Neuronal stem cell (in vitro differentiated cells): ENCODE results near the gene ANXA1.

ENCODE experiments used
- DNase-seq: peaks from one replicate; pipeline ENCODE4 v3.0.0-alpha.2; 2013; ENCODE audit warnings: low spot score
- H2AFZ ChIP-seq: one replicate; pipeline ENCODE4 v1.6.1; 2013; ENCODE audit warnings: mild to moderate bottlenecking, low read length, inconsistent platforms
- H2AK5ac ChIP-seq: 2 replicates; pipeline ENCODE4 v1.6.1; 2013; ENCODE audit warnings: low read depth, mild to moderate bottlenecking, inconsistent platforms, low read length, moderate library complexity, mixed read lengths
- H2BK120ac ChIP-seq: 2 replicates; pipeline ENCODE4 v1.6.1; 2013; ENCODE audit warnings: low read depth, mild to moderate bottlenecking, inconsistent platforms, low read length, moderate library complexity, mixed read lengths
- H2BK12ac ChIP-seq: one replicate; pipeline ENCODE4 v1.6.1; 2013; ENCODE audit warnings: low read length, inconsistent platforms
- H2BK15ac ChIP-seq: 2 replicates; pipeline ENCODE4 v1.6.1; 2013; ENCODE audit warnings: mild to moderate bottlenecking, low read length, inconsistent platforms, mixed read lengths
- H2BK5ac ChIP-seq: one replicate; pipeline ENCODE4 v1.6.1; 2013; ENCODE audit warnings: inconsistent platforms, mild to moderate bottlenecking, low read length, moderate library complexity
- H3K14ac ChIP-seq: one replicate; pipeline ENCODE4 v1.6.1; 2013; ENCODE audit warnings: low read length, inconsistent platforms
- H3K18ac ChIP-seq: 2 replicates; pipeline ENCODE4 v1.6.1; 2013; ENCODE audit warnings: low read length, inconsistent platforms
- H3K23ac ChIP-seq: 2 replicates; pipeline ENCODE4 v1.6.1; 2013; ENCODE audit warnings: low read depth, mild to moderate bottlenecking, mixed read lengths, low read length, inconsistent platforms; ENCODE audit not compliant: poor library complexity
- H3K27ac ChIP-seq: replicated peaks from 3 replicates; pipeline ENCODE4 v1.5.1; 2013; ENCODE audit warnings: low read length, inconsistent platforms
- H3K27me3 ChIP-seq, 3 experiments: 2 replicates each; pipeline ENCODE4 v1.6.1; 2013; ENCODE audit warnings: low read length in 3 of 3, mild to moderate bottlenecking in 2 of 3, inconsistent platforms in 1 of 3, low read depth in 1 of 3, mixed read lengths in 1 of 3, moderate library complexity in 1 of 3; ENCODE audit not compliant: control insufficient read depth in 3 of 3, insufficient read depth in 3 of 3
- H3K36me3 ChIP-seq, 2 donors: replicated peaks in 1 of 2; 2 replicates each; pipeline ENCODE4 v1.6.1; 2013; ENCODE audit warnings: low read length in 2 of 2; ENCODE audit not compliant: control insufficient read depth in 2 of 2, insufficient read depth in 2 of 2
- H3K4ac ChIP-seq: 2 replicates; pipeline ENCODE4 v1.6.1; 2013; ENCODE audit warnings: inconsistent platforms, mild to moderate bottlenecking, low read length, moderate library complexity
- H3K4me1 ChIP-seq, 2 donors: 1 replicate in 1 of 2; 2 replicates in 1 of 2; pipeline ENCODE4 v1.6.1; 2013; ENCODE audit warnings: low read length in 2 of 2, low read depth in 1 of 2; ENCODE audit not compliant: control insufficient read depth in 2 of 2, insufficient read depth in 1 of 2
- H3K4me2 ChIP-seq: one replicate; pipeline ENCODE4 v1.6.1; 2013; ENCODE audit warnings: mild to moderate bottlenecking, low read length, inconsistent platforms; ENCODE audit not compliant: insufficient read depth, poor library complexity, severe bottlenecking
- H3K4me3 ChIP-seq, 2 donors: 2 replicates each; pipeline ENCODE4 v1.5.1; 2013; ENCODE audit warnings: low read length in 2 of 2, mild to moderate bottlenecking in 2 of 2, inconsistent platforms in 1 of 2, moderate library complexity in 1 of 2
- H3K79me1 ChIP-seq: one replicate; pipeline ENCODE4 v1.6.1; 2013; ENCODE audit warnings: low read depth, mild to moderate bottlenecking, inconsistent platforms, low read length, moderate library complexity
- H3K9ac ChIP-seq: one replicate; pipeline ENCODE4 v1.6.1; 2013; ENCODE audit warnings: mild to moderate bottlenecking, low read depth, low read length, inconsistent platforms; ENCODE audit not compliant: poor library complexity
- H3K9me3 ChIP-seq, 2 donors: replicated peaks in 1 of 2; 2 replicates each; pipeline versions ENCODE3 to v1.6.1; 2013; ENCODE audit warnings: low read length in 2 of 2, mild to moderate bottlenecking in 2 of 2, inconsistent platforms in 1 of 2, low read depth in 1 of 2, mixed read lengths in 1 of 2, moderate library complexity in 1 of 2; ENCODE audit not compliant: control insufficient read depth in 2 of 2, insufficient read depth in 1 of 2
- H4K8ac ChIP-seq: one replicate; pipeline ENCODE4 v1.6.1; 2013; ENCODE audit warnings: low read depth, mild to moderate bottlenecking, inconsistent platforms, low read length, moderate library complexity
- H4K91ac ChIP-seq: one replicate; pipeline ENCODE4 v1.6.1; 2013; ENCODE audit warnings: low read length, low read depth, mild to moderate bottlenecking, inconsistent platforms; ENCODE audit not compliant: poor library complexity
- WGBS, 2 donors: extraction: QIAGEN DNeasy Blood & Tissue Kit; methylation state at CpG; one replicate each; pipeline ENCODE4 v1.1.7; 2013; ENCODE audit warnings: missing lambda C conversion rate in 2 of 2, mixed read lengths in 1 of 2; ENCODE audit not compliant: insufficient read length in 2 of 2, insufficient replicate concordance in 1 of 2; ENCODE audit errors: extremely low coverage in 2 of 2; 5-methylcytosine and 5-hydroxymethylcytosine counted together

The ANXA1 gene

GRCh38 chr9:73114058-73114457 is 37.6 kb upstream of the ANXA1 start:
- Histone ChIP-seq H3K4me3 (no peak overlapping the region), H3K9me3 (no peaks in the 10 kb centered on the region)

DNA sequence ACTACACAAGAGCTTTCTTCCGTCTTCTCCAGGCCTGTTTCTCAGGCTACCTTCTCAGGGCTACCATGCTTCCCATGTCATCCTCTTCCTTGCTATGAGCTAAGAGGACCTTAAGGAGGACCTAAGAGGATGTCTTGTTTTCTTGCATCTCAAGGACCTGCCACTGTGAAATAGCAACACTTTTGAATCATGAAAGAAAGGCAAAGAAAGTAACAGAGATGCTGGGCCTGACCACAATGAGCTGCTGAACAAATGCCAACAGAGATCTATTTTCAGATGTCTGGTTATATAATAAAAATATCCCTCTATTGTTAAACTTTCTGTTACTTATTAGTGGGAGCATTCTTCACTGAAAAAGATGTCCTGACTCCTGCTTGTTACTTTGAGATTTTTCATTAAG is 36.7 kb upstream of the ANXA1 start:
- Histone ChIP-seq H2BK5ac (no peak overlapping the region), H3K27me3 (no peaks in the 10 kb centered on the region), H3K23ac (no peak overlapping the region), H2AK5ac (no peak overlapping the region), H3K18ac (no peak overlapping the region), H3K14ac (no peak overlapping the region), H2BK12ac (no peak overlapping the region), H3K36me3 (no peaks in the 10 kb centered on the region), H4K91ac (no peak overlapping the region), H2BK15ac (no peak overlapping the region), H2AFZ (no peak overlapping the region), H3K4me1 (no peaks in the 10 kb centered on the region), H3K4me2 (no peak overlapping the region), H3K9ac (no peak overlapping the region), H4K8ac (no peak overlapping the region), H3K79me1 (no peaks in the 10 kb centered on the region), H3K9me3 (no peaks in the 10 kb centered on the region), H3K4me3 (no peak overlapping the region), H2BK120ac (no peak overlapping the region), H3K27ac (no peak overlapping the region), H3K4ac (no peak overlapping the region)
- DNase-seq = no peak
- WGBS, 2 donors = no CpG with 5 or more reads among the region's 1 CpG

More at GRCh38 chr9:73114058-73114457, 37.6 kb upstream of the ANXA1 start:
- no peak overlapping the region for H3K4me2 ChIP-seq
- H2AFZ ChIP-seq = no peak overlapping the region
- no peak overlapping the region for H2BK12ac ChIP-seq
- no peak overlapping the region for H3K18ac ChIP-seq
- H3K27ac ChIP-seq = no peak overlapping the region
- no peak overlapping the region for H3K4ac ChIP-seq
- no peak overlapping the region for H2AK5ac ChIP-seq
- H3K27me3 ChIP-seq = no peaks in the 10 kb centered on the region
- H2BK5ac ChIP-seq = no peak overlapping the region
- H3K79me1 ChIP-seq = no peaks in the 10 kb centered on the region
- no peak overlapping the region for H4K8ac ChIP-seq
- H2BK15ac ChIP-seq = no peak overlapping the region
- no peak overlapping the region for H3K23ac ChIP-seq
- H2BK120ac ChIP-seq = no peak overlapping the region
- no peak overlapping the region for H4K91ac ChIP-seq
- H3K9ac ChIP-seq = no peak overlapping the region
- no peak for DNase-seq
- no peaks in the 10 kb centered on the region for H3K36me3 ChIP-seq
- no peak overlapping the region for H3K14ac ChIP-seq
- H3K4me1 ChIP-seq = no peaks in the 10 kb centered on the region

DNA sequence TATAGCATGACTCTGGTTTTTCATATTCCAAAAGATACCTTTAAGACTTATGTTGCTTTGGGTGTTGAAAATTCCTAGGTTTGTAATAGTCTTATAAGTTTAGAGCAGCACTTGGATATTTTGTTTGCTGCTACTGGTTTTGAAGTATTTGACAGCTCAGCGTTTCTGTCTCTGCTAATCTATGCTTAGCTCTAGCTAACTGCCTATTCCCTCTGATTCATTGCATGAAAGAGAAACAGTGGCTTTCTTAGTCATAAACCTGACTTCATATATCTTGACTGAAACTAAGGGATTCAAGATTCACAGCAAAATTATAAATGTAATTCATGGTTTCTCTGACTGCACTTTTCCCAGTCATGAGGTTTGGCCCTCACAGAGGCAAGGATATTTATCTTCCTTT is 35.6 kb upstream of the ANXA1 start:
- DNase-seq = no peak
- no peak overlapping the region for H4K91ac ChIP-seq
- H3K4me1 ChIP-seq = no peaks in the 10 kb centered on the region
- no peak overlapping the region for H3K14ac ChIP-seq
- H2BK12ac ChIP-seq = no peak overlapping the region
- H3K27me3 ChIP-seq = no peaks in the 10 kb centered on the region
- H3K18ac ChIP-seq = no peak overlapping the region
- no peak overlapping the region for H3K4me3 ChIP-seq
- H3K4me2 ChIP-seq = no peak overlapping the region
- H3K23ac ChIP-seq = no peak overlapping the region
- H3K4ac ChIP-seq = no peak overlapping the region
- H2BK120ac ChIP-seq = no peak overlapping the region
- H3K79me1 ChIP-seq = no peaks in the 10 kb centered on the region
- H3K9me3 ChIP-seq = no peaks in the 10 kb centered on the region
- WGBS, 2 donors = no CpG with 5 or more reads among the region's 1 CpG
- peak overlapping the region; percentile 53 for H2AFZ ChIP-seq
- H3K27ac ChIP-seq = no peak overlapping the region
- H2BK15ac ChIP-seq = no peak overlapping the region
- no peaks in the 10 kb centered on the region for H3K36me3 ChIP-seq
- H2BK5ac ChIP-seq = no peak overlapping the region
- no peak overlapping the region for H3K9ac ChIP-seq
- H2AK5ac ChIP-seq = no peak overlapping the region
- H4K8ac ChIP-seq = no peak overlapping the region

DNA sequence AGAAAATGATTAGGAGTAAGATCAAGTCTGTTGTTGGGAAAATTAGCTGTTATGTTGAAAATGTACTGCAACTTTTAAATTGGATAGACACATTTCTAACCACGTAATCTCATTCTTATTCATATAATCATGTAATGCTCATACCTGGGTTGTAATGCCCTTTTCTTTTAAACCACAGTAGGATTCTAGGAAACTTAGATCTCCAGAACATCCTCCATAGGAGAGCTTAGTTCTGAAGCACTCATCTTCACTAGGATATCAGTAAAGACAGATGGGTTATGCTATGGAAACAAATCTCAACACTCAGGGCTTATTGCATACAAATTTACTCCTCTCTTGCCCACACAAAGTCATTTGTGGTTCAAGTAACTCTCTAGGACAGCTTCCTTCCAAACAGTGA is 34.8 kb upstream of the ANXA1 start:
- DNase-seq = no peak
- H3K9me3 ChIP-seq = no peaks in the 10 kb centered on the region
- no peak overlapping the region for H3K4ac ChIP-seq
- no peaks in the 10 kb centered on the region for H3K36me3 ChIP-seq
- no peaks in the 10 kb centered on the region for H3K4me1 ChIP-seq
- no peak overlapping the region for H3K4me3 ChIP-seq
- H2AK5ac ChIP-seq = no peak overlapping the region
- no peak overlapping the region for H2AFZ ChIP-seq
- H3K14ac ChIP-seq = no peak overlapping the region
- H4K91ac ChIP-seq = no peak overlapping the region
- no peak overlapping the region for H3K4me2 ChIP-seq
- H2BK120ac ChIP-seq = no peak overlapping the region
- no peak overlapping the region for H4K8ac ChIP-seq
- H3K9ac ChIP-seq = no peak overlapping the region
- H3K23ac ChIP-seq = no peak overlapping the region
- H3K79me1 ChIP-seq = no peaks in the 10 kb centered on the region
- no peak overlapping the region for H3K18ac ChIP-seq
- no CpG with 5 or more reads among the region's 1 CpG for WGBS, 2 donors
- H3K27ac ChIP-seq = no peak overlapping the region
- H2BK5ac ChIP-seq = no peak overlapping the region
- no peak overlapping the region for H2BK15ac ChIP-seq
- no peaks in the 10 kb centered on the region for H3K27me3 ChIP-seq
- no peak overlapping the region for H2BK12ac ChIP-seq
